Erythroblast (primary cell): ENCODE data around the gene HOXC6.

Experiments used
- DNase-seq, 2 experiments: peaks; one replicate each; lab custom pipeline; 2025; lab: John Stamatoyannopoulos, UW
- GATA1 ChIP-seq: IDR thresholded peaks from 2 replicates; pipeline ENCODE4 v1.6.1; 2011; ENCODE audit warnings: low read depth, mild to moderate bottlenecking, control low read depth, low read length, moderate library complexity
- POLR2A ChIP-seq: IDR thresholded peaks from 2 replicates; pipeline ENCODE4 v1.6.1; 2011; ENCODE audit warnings: mild to moderate bottlenecking, low read length

HOXC6 gene

GRCh38 chr12:53985994-53986685 is 42.1 kb upstream of the HOXC6 start:
- DNase-seq = no peak
- TF ChIP-seq POLR2A (no peak), GATA1 (no peak)

DNA sequence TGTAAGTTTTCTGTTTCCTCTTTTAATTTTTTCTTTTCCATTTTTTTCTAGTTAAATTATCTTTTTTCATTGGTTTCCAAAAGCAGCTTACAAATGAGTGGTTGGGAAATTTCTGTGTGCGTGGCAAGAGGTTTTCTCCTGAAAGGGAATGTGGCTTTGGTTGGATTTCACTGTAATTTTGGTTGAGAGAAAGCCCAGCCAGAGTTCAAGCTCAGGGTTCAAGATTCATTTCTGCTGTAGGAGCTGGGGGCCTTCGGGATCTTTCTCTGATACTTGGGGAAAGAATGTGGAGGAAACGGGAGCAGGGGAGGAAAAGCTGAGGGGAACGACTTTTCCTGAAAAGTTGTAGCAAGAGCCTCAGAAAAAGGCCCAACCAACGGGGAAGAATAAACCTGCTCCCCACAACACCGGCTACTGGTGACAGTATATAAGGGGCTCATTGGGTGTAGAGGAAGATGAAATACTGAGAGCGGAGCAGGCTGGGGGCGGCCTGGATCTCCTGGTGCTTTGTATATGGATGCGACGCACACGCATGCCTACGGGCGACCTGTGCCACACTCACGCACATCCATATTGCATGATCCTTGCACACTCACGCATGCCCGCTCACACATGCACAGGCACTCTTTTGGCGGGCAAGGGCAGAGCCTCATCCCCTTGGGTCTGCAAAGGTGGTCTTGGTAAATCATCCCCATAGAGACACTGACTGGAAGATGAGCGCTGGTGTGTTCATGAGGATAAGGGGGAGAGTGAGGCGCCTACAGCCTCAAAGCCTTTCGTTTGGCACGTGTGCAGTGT is 41.4 kb upstream of the HOXC6 start:
- TF ChIP-seq GATA1 (no peak), POLR2A (no peak)
- no peak for DNase-seq

GRCh38 chr12:53987787-53988230 is 40.4 kb upstream of the HOXC6 start:
- no peak for TF ChIP-seq GATA1
- no peak for TF ChIP-seq POLR2A

GRCh38 chr12:53988541-53989226 is 39.6 kb upstream of the HOXC6 start:
- DNase-seq = no peak
- TF ChIP-seq POLR2A (no peak), GATA1 (no peak)

More at GRCh38 chr12:53987787-53988230, 40.4 kb upstream of the HOXC6 start:
- no peak for DNase-seq

- peak; percentile 29 to 41 for DNase-seq
- TF ChIP-seq POLR2A (no peak), GATA1 (no peak)
These were observed 38.8 kb upstream of the HOXC6 start for GRCh38 chr12:53989227-53990113.

DNA sequence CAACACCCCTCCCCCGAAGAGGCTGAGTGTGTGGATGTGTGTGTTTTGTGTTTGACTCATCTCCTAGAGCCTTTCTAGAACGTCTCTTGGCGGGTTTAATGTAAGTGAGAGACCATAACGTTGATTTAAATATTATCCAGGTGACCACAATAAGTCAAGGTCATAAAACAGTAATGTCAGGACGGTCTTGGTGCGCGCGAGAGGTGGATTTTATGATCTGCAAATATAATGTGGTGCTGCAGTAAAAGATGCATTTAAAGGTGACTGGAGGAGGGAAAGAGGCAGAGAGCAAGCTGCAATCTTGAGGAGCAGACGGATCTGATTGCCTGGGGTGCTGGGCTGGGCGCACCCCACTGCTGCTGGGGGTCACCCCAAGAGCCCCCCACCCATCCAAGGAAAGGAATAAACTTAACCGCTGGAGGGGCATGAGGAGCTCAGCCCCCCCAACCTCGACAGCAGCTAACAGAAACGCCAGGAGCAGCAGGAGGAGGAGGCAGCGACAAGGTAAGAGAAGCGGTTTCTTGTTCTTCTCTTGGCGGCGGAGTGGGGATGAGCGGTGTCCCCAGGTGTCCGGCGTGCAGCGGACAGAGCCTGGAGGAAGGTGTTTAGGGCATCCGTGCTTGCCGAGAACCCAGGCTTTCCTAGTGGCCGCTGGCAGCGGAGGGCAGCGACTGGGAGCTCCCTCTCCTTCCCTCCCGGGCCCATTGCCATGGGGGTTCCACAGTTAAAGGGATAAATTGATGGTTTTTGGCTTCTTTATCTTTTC is 37.7 kb upstream of the HOXC6 start:
- TF ChIP-seq POLR2A (no peak), GATA1 (no peak)
- DNase-seq = no peak

DNA sequence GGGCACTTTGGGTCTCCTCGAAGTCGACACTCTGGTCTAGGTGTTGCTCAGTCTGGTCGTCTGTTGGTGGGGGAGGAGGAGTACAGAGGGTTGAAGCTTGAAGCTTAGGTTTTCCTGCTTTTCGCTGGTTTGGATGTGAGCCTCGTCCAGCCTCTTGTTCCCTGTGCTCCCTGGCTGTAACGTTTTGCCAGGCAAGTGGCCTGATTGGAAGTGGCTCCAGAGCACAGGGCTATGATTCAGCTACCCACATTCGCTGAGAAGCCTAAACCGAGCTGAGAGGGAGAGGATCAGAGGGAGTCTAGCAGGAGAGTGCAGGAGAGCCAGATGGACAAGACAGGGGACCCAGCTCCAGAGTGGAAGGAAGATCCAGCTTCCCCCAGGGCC is 37.2 kb upstream of the HOXC6 start:
- no peak for DNase-seq
- TF ChIP-seq POLR2A (no peak), GATA1 (no peak)

GRCh38 chr12:53992377-53992889 is 35.8 kb upstream of the HOXC6 start:
- TF ChIP-seq POLR2A (no peak), GATA1 (no peak)
- no peak for DNase-seq

DNA sequence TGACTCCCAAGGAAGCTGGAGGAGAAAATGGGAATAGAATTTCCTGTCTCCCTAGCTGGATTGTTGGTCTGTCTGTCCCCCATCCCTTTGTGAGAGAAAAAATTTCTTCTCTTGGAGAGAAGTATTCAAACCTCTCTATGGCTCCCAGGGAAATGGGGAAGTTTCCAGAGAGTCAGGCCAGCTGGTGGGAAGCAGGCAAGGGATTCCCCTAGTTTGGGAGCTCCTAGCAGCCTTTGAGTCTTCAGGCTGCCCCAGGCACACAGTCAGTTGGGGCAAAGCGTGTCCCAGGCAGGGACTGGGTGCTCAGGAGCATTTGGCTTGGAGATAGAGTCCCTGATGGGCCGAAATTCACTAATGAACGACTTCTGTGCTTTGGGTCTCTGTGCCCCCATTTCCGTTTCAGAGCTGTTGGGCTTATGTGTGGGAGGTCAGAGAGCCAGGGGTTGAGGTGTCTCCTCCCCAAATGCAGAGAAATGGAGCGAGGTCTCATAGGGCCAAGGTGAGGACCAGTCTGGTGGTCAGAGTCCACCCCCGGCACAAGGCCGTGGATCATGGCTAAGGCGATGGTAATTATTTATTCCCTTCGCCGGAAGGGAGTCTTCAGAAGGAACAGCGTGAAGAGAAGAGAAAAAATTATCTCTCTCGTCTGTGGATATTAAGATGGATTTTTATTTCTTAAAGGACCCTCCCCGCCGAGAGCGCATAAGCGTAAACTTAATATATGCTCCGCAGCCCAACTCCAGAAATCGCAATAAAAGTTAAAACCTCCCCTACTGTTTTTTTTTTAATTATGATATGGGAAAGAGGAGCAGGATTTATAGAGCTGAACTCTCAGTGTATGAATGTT is 34.9 kb upstream of the HOXC6 start:
- TF ChIP-seq GATA1 = no peak
- TF ChIP-seq POLR2A = no peak
- DNase-seq = no peak

DNA sequence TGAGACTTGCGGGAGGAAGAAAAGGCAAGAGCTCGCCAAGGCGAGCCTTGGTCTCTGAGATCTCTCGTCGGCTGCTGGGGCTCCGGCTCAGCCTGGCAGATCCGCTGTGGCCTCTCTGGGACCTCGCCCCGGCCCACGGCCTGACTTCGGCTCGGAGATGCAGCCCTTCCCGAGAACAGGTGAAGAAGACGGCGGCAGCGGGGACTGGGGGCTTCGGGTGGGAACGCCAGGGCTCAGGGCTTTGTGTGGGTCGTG is 34.3 kb upstream of the HOXC6 start:
- TF ChIP-seq GATA1 (no peak), POLR2A (no peak)
- DNase-seq = no peak

GRCh38 chr12:53994264-53995001 is 33.8 kb upstream of the HOXC6 start:
- no peak for TF ChIP-seq POLR2A
- no peak for TF ChIP-seq GATA1
- DNase-seq = no peak
